ENCODE data around the gene ALDOC.

Gene ALDOC

DNA sequence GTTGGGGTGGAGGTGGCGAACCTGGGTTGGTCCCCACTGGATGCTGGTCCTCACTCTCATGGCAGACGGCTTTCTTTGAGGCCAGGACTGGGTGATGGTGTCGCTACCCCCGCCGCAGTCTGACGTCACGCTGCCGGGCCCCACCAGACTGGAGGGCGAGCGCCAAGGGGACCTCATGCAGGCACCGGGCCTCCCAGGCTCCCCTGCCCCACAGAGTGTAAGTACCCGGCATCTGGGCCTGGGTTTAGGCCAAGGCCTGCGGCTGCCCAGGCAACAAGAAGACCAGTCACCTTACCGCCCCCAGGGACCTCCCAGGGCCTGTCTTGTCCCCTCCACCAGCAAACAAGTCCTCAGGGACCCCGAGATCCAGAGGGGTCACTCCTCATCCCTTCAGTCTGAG, 52.8 kb downstream of the ALDOC start:
- no peak for DNase-seq (ENCODE audit: low read depth)
- TF ChIP-seq, protein P1, sequence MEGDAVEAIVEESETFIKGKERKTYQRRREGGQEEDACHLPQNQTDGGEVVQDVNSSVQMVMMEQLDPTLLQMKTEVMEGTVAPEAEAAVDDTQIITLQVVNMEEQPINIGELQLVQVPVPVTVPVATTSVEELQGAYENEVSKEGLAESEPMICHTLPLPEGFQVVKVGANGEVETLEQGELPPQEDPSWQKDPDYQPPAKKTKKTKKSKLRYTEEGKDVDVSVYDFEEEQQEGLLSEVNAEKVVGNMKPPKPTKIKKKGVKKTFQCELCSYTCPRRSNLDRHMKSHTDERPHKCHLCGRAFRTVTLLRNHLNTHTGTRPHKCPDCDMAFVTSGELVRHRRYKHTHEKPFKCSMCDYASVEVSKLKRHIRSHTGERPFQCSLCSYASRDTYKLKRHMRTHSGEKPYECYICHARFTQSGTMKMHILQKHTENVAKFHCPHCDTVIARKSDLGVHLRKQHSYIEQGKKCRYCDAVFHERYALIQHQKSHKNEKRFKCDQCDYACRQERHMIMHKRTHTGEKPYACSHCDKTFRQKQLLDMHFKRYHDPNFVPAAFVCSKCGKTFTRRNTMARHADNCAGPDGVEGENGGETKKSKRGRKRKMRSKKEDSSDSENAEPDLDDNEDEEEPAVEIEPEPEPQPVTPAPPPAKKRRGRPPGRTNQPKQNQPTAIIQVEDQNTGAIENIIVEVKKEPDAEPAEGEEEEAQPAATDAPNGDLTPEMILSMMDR (conservative IDR thresholded peaks at IDR 0.05; ENCODE audit: low read length), result no peak
- H3K4me3 ChIP-seq (ENCODE audit: low read length), result no peak overlapping the region

DNA sequence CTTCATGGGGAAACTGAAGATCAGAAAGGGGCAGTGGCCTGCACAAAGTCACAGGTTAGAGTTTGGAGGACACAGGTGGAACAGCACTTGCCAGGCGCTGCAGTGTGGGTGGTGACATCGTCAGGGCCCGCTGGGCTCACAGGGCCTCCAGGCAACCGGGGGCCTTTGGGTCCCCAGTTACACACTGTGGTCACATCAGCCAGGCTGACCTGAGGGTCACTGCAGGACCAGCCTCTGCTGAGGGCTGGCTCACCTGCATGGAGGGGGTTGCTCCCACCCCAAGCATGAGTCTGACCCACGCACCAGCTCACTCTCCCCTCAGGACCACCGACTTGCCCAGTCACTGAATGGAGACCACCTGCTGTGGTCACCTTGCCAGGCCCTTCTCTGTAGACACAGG, 53.5 kb downstream of the ALDOC start:
- no peak for DNase-seq (ENCODE audit: low read depth)
- H3K4me3 ChIP-seq (ENCODE audit: low read length), result no peak overlapping the region
- TF ChIP-seq, protein P1 (conservative IDR thresholded peaks at IDR 0.05; ENCODE audit: low read length), result no peak
